SH-SY5Y (cell line): ENCODE measurements around the gene PPP1R12B.

ENCODE experiments used
- GATA2 ChIP-seq: IDR thresholded peaks from 2 replicates; pipeline ENCODE4 v1.6.1; 2011; ENCODE audit warnings: mild to moderate bottlenecking, low read depth, low read length
- GATA3 ChIP-seq: IDR thresholded peaks from 2 replicates; pipeline ENCODE4 v1.6.1; 2011; ENCODE audit warnings: low read depth, mild to moderate bottlenecking, low read length, moderate library complexity

PPP1R12B gene

DNA sequence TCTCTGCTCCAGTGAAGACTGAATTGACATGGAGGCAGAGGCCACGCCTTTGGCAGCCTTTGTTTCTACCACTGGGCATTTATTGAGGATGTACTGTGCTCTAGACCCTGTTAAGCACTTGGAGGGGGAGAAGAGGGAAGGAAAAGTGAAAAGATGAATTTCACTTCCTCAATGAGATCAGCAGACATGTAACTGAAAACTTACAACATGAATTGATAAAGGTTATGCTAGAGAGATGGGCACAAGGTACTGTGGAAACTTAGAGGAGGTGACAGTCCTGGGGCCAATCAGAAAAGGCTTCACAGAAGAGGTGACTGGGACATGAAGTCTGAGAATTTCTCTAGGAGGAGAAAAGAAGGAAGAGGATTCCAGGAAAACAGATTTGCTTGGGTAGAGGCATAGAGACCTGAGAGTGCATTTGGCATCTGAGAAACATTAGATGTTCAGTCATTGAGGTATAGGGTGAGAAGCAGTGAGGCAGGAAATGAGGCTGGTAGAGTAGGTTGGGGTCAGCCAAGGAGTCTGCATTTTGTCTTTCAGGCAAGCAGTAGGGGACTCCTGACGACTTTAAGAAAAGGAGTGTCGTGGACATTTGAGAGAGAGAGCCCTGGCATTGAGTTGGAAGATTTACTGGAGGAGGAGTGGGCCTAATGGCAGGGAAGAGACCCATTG is 248.7 kb downstream of the PPP1R12B start:
- TF ChIP-seq GATA3 (no peak), GATA2 (no peak)

DNA sequence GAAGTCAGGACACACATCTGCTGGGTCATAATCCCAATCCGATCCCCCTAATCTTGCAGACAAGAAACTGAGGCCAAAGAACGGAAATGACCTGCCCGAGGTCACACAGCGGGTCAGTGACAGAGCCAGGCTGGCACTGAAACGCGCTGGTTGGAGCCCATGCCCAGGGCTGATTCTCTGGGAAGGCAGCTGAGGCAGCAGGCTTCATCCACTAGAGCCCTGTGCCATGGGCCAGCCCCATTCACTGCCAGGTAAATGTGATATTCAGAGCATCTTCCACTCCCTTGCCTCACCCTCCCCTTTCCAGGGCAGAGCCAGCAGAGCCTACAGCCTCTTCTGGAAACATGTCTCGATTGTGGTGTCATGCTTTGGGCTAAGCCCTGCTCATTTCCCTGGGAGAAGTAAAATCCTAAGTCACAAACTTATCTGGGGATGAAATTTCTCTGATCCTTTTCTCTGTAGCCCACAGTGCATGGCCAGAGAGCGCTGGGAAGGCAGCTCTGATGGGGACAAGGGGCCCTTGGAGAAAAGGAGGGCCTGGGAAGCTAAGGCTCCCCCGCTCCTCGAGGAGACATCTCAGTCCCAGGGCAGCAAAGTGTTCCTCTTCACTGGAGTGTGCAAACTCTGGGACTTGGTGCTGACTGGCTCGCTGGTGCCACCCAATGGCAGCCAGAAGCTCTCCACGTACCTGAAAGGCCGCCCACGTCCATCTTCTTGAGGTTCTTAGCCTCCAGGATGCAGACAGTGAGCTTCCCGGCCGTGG is 251.4 kb downstream of the PPP1R12B start:
- TF ChIP-seq GATA3 (no peak), GATA2 (no peak)

DNA sequence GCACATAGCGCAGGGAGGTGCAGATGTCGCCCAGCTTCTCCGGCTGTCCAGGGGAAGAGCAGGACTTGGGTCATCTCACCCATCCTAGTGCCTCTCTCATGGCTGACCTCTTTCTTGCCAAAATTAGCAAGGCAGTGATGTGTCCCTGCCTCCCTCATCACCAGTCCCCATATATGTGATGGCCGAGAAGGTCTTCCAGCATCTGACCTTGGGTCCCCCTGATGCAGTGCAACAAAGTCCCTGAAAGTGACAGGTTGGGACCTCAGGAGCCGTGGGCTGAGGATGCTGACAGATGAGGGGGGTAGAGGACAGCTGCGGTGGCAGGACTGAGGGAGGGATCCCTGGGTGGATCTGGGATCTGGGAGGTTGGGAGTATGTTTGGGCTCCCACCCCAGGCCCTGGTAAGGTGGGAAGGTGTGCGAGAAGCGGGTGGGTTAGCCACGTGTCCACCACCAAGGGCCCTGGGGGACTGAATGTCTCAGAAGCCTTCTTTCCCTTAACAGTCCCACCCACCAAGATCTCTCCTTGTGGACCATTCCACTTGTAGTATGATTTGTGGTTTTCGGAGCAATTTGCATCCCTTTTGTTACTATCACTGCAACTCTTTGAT is 252.0 kb downstream of the PPP1R12B start:
- no peak for TF ChIP-seq GATA3
- TF ChIP-seq GATA2 = no peak

DNA sequence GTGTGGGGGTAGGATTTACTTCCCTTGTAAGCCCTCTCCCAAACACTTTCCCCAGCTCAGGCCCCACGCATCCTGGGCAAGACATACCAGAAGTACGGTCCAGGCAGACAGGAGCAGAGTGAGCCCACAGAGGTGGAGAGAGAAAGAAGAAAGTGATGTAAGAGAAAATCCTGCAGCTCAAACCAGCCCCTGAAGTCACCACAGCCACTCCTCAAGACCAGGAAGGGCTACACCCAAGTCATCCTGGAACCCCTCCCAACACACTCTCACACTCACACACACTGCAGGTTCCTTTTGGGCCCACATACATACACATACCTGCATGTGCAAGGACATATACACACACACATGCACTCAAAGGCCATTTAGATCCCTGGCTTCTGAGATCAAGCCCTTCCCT is 254.9 kb downstream of the PPP1R12B start:
- no peak for TF ChIP-seq GATA3
- no peak for TF ChIP-seq GATA2

DNA sequence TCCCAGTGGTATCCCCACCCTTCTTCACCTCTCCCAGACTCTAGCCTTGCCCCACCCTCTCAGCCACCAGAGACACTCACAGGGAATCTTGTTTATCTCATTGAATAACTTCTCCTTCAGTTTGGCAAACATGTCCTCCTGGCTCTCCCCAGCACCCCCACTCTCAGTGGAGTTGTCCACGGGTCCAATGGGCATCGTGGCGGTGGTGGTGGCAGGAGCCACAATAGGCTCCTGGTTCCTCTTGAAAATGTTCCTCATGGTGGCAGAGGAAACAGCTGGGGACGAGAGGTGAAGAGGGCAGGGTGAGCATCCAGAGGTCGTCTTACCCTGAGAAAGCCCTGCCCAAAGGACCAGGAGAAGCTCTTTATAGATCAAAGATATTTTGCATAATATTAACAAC is 257.0 kb downstream of the PPP1R12B start:
- TF ChIP-seq GATA2 (no peak), GATA3 (no peak)

DNA sequence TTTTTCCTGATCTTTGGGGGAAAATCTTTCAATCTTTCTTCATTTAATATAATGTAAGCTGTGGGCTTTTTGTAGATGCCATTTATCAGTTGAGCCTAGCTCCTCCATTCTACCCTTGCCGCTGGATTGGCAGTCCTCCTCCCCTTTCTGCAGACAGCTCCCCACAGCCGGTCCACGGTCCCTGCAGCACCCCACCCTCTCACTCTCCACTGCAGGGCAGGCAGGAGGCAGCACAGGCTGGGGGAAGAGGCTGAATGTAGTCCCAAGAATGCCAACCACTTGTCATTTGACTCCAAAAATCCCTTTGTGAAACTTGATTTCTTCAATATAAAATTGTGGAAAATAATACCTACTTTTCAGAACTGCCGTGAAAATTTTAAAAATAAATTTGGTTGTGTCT is 265.1 kb downstream of the PPP1R12B start:
- TF ChIP-seq GATA2 (no peak), GATA3 (no peak)

DNA sequence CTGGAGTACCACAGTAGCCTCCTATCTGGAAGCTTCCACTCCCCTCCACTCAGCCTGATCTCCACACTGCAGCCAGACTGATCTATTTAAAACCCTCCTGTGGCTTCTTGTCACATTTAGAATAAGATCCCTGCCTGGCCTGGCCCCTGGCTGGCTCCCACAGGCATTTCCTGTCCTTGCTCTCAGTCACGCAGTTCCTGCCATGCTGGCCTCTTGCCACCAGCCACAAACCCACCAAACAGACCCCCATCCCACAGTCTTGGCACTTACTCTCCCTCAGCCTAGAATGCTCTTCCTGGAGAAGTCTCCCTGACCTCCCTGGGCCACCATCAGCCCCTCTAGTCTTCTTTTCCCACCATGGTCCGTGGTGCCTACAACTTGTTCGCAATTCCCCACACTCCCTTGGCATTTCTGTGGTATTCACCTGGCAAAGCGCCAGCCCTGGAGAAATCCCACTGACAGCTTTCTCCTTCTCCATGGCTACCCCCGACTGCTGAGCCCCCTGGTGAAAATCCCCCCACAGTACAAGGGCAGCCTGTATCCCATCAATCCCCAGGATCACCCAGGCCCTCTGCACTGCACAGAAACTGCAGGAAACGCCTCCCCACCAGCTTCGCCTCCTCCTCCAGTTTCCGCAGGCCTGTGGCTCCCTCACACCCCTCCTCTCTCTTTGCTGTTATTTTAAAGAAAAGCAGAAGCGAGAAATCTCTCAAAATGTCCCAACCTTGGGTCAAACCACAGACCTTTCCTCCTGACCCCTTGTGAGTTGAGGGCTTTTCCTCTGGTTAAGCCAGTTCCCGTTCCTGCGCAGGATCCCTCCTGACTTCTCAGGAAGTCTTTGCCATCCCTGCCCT is 267.2 kb downstream of the PPP1R12B start:
- TF ChIP-seq GATA2 (no peak), GATA3 (no peak)

DNA sequence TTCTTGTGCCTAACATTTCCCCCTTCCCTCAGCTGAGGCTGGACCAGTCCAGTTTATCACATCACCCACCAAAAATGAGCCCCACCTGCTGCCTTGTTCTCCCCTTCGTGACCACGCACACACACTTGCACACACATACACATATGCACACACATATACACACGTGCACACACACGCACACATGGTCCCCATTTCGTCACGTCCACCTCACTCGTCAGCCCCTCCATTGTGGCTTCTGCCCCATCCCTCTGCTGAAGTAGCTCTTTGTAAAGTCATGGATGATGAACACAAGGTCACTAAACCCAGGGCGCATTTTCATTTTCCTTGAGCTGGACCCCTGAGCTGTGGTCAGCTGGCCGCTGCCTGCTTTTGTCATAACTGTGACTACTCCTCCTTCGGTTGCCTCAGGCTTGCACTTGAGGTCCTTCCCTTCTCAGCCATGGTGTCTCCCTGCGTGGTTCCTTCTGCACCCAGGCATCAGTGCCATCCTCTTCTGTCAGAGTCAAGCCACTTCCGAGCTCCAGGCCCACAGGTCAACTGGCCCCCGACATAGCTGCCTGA is 267.9 kb downstream of the PPP1R12B start:
- TF ChIP-seq GATA3 = no peak
- TF ChIP-seq GATA2 = no peak

DNA sequence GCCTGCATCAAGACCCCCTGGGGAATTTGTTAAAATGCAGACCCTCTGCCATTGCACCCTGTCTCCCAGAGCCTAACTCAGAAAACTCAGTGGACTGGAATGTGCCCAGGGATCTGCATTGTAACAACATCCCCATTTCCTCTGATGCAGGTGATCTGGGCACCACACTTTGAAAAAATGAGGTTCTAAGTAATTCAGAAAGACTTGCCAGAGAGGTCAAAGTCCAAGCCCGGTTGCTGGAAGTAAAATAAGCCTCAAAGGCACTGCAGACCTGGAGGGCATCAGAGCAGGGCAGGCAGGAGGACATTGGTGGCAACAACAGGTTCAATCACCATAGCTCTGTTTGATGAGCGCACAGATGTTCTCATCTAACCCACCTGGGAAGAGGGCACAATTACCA is 271.0 kb downstream of the PPP1R12B start:
- TF ChIP-seq GATA3 (no peak), GATA2 (no peak)

DNA sequence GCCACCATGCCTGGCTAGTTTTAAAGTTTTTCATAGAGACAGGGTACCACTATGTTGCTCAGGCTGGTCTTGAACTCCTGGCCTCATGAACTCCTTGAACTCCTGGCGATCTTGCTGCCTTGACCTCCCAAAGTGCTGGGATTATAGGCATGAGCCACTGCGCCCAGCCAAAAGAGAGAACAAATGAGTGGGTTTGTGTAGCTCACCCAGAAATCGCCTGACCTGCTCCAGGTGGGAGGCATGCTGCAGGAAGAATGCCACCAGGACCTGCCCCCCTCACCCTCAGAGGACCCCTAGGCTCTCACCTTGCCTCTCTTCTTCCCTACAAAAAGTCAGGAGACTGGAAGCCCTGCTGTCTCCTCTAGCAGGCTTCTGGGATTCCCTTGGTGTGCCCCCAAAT is 272.9 kb downstream of the PPP1R12B start:
- TF ChIP-seq GATA2 (no peak), GATA3 (no peak)

DNA sequence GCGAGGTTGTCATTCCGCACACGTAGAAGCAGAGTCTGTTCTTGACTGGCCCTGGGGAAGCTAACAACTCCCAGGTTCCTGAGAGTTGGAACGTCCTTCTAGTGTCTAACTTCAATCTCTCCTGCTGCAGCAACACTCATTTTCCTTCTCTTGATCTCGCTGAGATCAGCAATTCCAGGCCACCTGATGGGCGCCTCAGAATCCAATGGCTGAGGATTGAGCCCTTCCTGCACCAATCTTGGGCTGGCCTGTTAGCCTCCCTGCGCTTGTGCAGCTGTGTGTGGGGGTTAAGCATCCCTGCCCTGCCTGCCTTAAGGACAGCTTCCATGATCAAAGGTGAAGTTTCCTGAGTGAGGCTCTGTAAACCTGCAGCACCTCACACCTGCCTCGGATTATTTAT is 273.9 kb downstream of the PPP1R12B start:
- TF ChIP-seq GATA2 (no peak), GATA3 (no peak)

DNA sequence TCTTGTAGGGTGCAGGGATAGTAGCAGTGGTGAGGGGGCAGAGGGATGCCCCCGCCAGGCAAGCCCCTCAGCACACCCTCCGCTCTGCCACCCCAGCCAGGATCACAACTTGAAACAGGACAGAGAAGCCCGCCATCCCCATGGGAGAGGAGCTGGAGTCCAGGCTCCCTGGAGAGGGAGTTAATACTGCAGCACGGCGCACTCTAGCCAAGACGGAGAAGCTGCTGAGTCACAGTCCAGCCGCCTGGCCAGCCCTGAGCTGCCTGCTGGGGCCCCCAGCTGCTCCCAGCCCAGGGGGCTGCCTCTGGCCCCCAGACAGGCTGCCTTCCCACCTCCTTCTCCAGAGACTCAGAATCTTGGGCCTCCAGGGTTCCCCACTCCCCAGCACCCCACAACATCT is 274.6 kb downstream of the PPP1R12B start:
- TF ChIP-seq GATA2 (no peak), GATA3 (no peak)

DNA sequence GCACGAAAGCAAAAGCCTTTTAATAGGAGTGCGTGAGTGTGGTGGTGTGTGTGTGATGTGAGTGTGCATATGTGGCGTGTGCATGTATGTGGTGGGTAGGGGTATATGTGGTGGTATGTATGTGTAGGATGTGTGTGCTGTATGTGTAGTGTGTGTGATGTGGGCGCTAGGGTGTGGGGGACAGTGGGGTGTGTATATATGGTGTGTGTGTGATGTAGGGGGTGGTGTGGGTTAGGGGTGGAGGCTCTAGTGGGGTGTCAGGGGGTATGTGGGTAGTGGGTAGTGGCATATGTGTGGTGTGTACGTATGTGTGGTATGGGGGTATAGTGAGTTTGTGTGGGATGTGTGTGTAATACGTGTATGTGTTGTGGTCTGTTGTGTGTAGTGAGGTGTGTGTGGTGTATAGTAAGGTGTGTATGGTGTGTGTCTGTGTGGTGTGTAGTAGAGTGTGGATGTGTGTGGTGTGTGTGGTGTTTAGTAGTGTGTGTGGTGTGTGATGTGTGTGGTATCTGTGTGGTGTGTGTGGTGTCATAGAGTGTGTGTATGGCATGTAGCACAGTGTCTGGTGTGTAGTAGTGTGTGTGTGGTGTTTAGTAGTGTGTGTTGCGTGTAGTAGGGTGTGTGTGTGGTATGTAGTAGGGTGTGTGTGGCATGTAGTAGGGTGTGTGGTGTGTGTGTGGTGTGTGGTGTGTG is 275.7 kb downstream of the PPP1R12B start:
- TF ChIP-seq GATA2 (no peak), GATA3 (no peak)
